Stimulated activated effector memory CD8-positive, alpha-beta T cell treated with anti-CD3 and anti-CD28 coated beads, Interleukin-12 subunit alpha, Interleukin-12 subunit beta, amount 100 ng/mL, for 72 hours (primary cell): ENCODE measurements around the gene MN1.

ENCODE experiments used
- ATAC-seq: fragments of 150-1000 bp; cut with Tn5 transposase; 2 replicates; pipeline ENCODE4 v1.10.0; 2021
- DNase-seq, 2 donors: peaks; one replicate each; pipeline ENCODE4 v3.0.0; 2021 to 2022; ENCODE audit warnings: low spot score in 2 of 2
- H3K27ac Mint-ChIP-seq: one replicate; pipeline ENCODE4 v1.8.0; 2022; ENCODE audit warnings: mild to moderate bottlenecking, mixed read lengths
- H3K36me3 Mint-ChIP-seq: one replicate; pipeline ENCODE4 v1.8.0; 2022; ENCODE audit warnings: mild to moderate bottlenecking, mixed read lengths
- H3K4me1 Mint-ChIP-seq: one replicate; pipeline ENCODE4 v1.8.0; 2022; ENCODE audit warnings: mixed read lengths
- H3K4me3 Mint-ChIP-seq: one replicate; pipeline ENCODE4 v1.8.0; 2022; ENCODE audit warnings: mild to moderate bottlenecking, mixed read lengths
- H3K9me3 Mint-ChIP-seq: one replicate; pipeline ENCODE4 v1.8.0; 2022; ENCODE audit warnings: mixed read lengths

Gene MN1

DNA sequence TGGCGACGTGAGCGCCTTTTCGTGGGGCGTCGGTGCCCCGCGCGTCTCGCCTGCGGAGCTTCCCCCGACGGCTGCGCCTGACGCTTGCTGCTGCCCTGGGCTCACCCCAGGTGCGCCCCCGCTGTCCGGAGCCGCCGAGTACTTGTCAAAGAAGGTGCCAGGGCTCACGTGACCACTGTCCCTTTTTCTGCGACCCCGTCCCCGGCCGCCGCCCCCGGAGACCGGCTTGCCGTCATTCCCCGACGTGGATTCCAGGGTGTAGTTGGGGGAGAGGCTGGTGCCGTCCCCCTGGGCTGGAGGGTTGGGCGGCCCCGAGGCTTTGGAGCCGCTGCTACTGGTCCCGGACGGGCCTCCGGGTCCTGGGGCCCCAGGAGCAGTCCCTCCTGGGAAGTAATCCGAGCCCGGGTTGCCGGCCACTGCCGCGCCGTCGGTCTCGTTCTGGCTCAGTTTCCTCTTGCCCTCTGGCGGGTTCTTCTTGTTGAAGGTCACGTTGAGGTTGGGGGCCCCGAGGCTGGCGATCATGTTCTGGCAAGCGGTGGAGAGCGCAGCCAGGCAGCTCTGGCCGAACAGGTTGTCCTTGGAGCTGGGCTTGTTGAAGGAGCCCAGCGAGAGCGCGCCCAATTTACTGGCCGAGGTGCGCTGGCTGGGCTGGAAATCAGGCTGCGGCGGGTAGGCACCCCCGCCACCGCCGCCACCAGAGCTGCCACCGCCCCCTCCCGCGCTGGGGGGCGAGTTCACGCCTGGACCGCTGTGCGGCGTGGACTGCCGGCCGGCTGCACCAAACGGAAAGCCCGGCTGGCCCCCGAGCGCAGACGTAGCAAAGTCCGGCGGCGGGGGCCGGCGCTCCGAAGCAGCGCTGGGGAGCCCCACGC, 3.8 kb downstream of the MN1 start:
- Mint-ChIP-seq H3K9me3 (no peaks in the 10 kb centered on the region), H3K27ac (no peak overlapping the region)

GRCh38 chr22:27796829-27797519, 4.6 kb downstream of the MN1 start:
- no peak for DNase-seq
- ATAC-seq: no peak
- Mint-ChIP-seq H3K4me1 (no peaks in the 10 kb centered on the region), H3K4me3 (no peak overlapping the region), H3K9me3 (no peaks in the 10 kb centered on the region), H3K27ac (no peak overlapping the region), H3K36me3 (no peaks in the 10 kb centered on the region)

More for the DNA sequence above, 3.8 kb downstream of the MN1 start:
- H3K4me1 Mint-ChIP-seq: peaks cover 8% of the 10 kb centered on the region
- ATAC-seq (no peak), DNase-seq (no peak)
- H3K36me3 Mint-ChIP-seq: no peaks in the 10 kb centered on the region
- H3K4me3 Mint-ChIP-seq: no peak overlapping the region

- DNase-seq: no peak
- H3K9me3 Mint-ChIP-seq: no peaks in the 10 kb centered on the region
- H3K36me3 Mint-ChIP-seq: no peaks in the 10 kb centered on the region
- H3K4me3 Mint-ChIP-seq: no peak overlapping the region
- no peak overlapping the region for H3K27ac Mint-ChIP-seq
- H3K4me1 Mint-ChIP-seq: no peaks in the 10 kb centered on the region
- no peak for ATAC-seq
Measured at GRCh38 chr22:27795696-27796517, 5.6 kb downstream of the MN1 start.

GRCh38 chr22:27795053-27795452, 6.5 kb downstream of the MN1 start:
- Mint-ChIP-seq H3K9me3 (no peaks in the 10 kb centered on the region), H3K36me3 (no peaks in the 10 kb centered on the region), H3K4me1 (no peaks in the 10 kb centered on the region), H3K4me3 (no peak overlapping the region), H3K27ac (no peak overlapping the region)
- no peak for DNase-seq
- ATAC-seq: no peak

DNA sequence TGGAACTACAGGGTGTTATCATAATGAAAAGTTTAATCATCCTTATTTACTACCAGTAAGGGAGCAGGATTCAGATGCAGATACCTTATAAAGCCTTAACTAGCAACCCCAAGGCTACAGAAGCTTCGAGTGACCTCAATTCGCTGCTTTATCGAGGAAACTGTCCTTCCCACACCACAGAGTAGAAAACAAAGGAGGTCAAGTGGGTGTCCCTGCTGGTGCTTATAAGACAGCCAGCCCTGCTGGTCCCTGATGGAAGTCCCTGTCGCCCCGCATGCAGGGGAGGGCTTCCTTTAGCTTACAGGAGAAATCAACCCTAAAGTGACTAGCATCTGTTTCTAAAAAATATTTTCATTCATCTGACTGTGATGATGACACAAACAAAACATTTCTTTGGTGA, 7.3 kb downstream of the MN1 start:
- no peaks in the 10 kb centered on the region for H3K4me1 Mint-ChIP-seq
- no peak overlapping the region for H3K27ac Mint-ChIP-seq
- ATAC-seq (no peak), DNase-seq (no peak)
- H3K9me3 Mint-ChIP-seq: no peaks in the 10 kb centered on the region
- H3K36me3 Mint-ChIP-seq: no peaks in the 10 kb centered on the region
- H3K4me3 Mint-ChIP-seq: no peak overlapping the region

DNA sequence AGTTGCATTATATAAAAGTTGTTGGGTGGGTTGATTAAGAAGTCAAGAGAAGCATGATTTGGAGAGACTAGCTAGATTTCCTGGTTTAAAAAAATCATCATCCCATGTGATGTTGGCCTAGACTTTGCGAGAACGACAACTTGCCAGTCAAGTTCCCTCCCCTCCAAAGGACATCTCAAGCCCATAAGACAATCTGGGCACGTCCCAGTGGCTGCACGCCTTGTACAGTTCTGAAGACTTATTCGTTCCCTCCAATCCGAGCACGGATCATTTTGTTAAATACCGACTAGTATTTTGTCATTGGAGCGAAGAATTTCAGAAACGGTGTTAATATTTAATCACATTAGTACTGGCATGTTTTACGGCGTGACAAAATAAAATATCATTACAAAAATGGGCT, 8.0 kb downstream of the MN1 start:
- no peaks in the 10 kb centered on the region for H3K9me3 Mint-ChIP-seq

GRCh38 chr22:27792452-27793161, 8.9 kb downstream of the MN1 start:
- Mint-ChIP-seq H3K4me1 (no peaks in the 10 kb centered on the region), H3K9me3 (no peaks in the 10 kb centered on the region), H3K36me3 (no peaks in the 10 kb centered on the region), H3K27ac (no peak overlapping the region), H3K4me3 (no peak overlapping the region)
- no peak for ATAC-seq
- no peak for DNase-seq

More for the DNA sequence above, 8.0 kb downstream of the MN1 start:
- DNase-seq (no peak), ATAC-seq (no peak)
- Mint-ChIP-seq H3K4me3 (no peak overlapping the region), H3K27ac (no peak overlapping the region), H3K36me3 (no peaks in the 10 kb centered on the region), H3K4me1 (no peaks in the 10 kb centered on the region)

DNA sequence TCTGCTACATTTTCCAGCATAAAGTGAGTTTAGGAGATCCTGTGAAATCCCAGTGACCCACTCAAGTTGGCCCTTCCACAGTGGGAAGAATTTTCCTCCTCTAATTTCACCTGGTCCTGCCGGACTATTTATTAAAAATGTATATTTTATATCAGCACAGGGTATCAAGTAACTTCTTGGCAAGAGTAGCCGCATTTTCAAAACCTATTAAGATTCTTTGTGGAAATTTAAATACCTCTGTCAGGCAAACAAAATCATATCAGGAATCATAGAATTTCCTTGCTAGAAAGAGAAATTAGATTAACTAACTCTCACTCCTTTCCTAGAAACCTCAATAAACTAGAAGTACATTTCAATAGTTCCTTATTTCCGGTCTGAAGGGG, 9.7 kb downstream of the MN1 start:
- Mint-ChIP-seq H3K27ac (no peak overlapping the region), H3K4me1 (no peaks in the 10 kb centered on the region), H3K4me3 (no peak overlapping the region), H3K36me3 (no peaks in the 10 kb centered on the region), H3K9me3 (no peaks in the 10 kb centered on the region)
- DNase-seq (no peak), ATAC-seq (no peak)

- Mint-ChIP-seq H3K4me3 (no peak overlapping the region), H3K4me1 (no peaks in the 10 kb centered on the region), H3K36me3 (no peaks in the 10 kb centered on the region), H3K27ac (no peak overlapping the region), H3K9me3 (no peaks in the 10 kb centered on the region)
- DNase-seq (no peak), ATAC-seq (no peak)
Measured at GRCh38 chr22:27791159-27791858, 10.2 kb downstream of the MN1 start.

- H3K36me3 Mint-ChIP-seq: no peaks in the 10 kb centered on the region
- H3K4me1 Mint-ChIP-seq: no peaks in the 10 kb centered on the region
- no peaks in the 10 kb centered on the region for H3K9me3 Mint-ChIP-seq
- H3K4me3 Mint-ChIP-seq: no peak overlapping the region
- DNase-seq (no peak), ATAC-seq (no peak)
- no peak overlapping the region for H3K27ac Mint-ChIP-seq
Measured at GRCh38 chr22:27790376-27791158, 11.0 kb downstream of the MN1 start.

DNA sequence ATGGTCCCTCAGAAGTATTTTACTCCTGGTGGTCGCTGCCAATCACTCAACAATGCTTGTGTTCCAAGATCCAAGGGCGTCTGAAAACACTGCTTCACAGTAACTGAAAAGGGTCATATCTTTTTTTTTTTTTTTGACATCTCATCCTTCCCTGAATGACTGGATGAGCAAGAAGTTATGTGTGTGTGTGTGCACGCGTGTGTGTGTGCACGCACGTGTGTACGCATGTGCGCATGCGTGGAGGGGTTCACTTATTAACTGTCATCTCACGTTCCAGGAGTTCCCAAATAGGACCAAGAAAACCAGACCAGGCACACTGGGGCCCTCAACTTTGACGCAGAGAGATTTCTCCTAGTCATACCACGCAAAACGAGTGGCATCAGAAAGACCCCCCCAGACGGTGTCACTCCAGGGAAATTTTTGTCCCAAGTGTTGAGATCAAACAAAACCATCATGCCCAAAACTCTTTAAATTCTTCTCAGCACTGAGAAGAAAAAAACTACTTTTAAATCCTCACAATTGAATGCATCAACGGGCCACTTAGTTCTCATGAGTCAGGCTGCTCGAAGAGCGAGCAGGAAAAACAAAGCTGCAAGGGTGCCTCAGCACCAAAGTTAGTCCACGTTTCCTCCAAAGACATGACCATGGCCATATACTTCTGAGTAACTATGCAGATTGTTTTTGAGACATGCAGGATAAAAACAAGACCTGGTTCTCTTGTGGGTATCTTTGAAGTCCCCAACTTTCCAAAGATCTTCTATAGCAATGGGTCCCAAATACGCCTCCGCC, 12.9 kb downstream of the MN1 start:
- DNase-seq: no peak
- ATAC-seq: no peak
- Mint-ChIP-seq H3K4me3 (no peak overlapping the region), H3K4me1 (no peaks in the 10 kb centered on the region), H3K27ac (no peak overlapping the region), H3K9me3 (no peaks in the 10 kb centered on the region), H3K36me3 (no peaks in the 10 kb centered on the region)

DNA sequence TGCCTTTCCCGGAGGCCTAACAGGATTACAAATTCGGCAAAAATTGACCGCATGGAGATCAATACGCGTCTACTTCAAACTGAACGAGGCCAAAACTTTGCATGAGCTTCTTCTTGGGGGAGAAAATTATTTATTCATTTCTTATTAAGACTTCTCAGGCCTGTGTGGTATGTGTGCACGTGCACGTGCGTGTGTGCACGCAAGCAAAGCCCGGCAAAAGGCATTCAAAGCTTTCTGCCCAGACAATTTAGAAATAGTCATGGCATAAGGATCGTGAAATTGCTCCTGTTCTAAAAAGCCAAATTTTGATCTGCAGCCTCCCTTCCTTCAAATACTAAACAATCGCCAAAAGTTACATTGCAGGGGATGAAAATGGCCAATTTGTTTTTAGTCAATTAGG, 14.6 kb downstream of the MN1 start:
- ATAC-seq: no peak
- H3K36me3 Mint-ChIP-seq: no peaks in the 10 kb centered on the region
- no peak for DNase-seq
- no peak overlapping the region for H3K4me3 Mint-ChIP-seq
- no peaks in the 10 kb centered on the region for H3K4me1 Mint-ChIP-seq
- no peak overlapping the region for H3K27ac Mint-ChIP-seq
- H3K9me3 Mint-ChIP-seq: no peaks in the 10 kb centered on the region

- H3K27ac Mint-ChIP-seq: no peak overlapping the region
- no peaks in the 10 kb centered on the region for H3K36me3 Mint-ChIP-seq
Measured at GRCh38 chr22:27786291-27786932, 15.1 kb downstream of the MN1 start.

More at GRCh38 chr22:27786291-27786932, 15.1 kb downstream of the MN1 start:
- Mint-ChIP-seq H3K4me3 (no peak overlapping the region), H3K4me1 (no peaks in the 10 kb centered on the region), H3K9me3 (no peaks in the 10 kb centered on the region)
- DNase-seq: no peak
- ATAC-seq: no peak
